GM18867 (cell line): ENCODE data around the gene MCFD2.

ENCODE experiments used
- ATAC-seq: cut with Tn5 transposase; IDR thresholded peaks from one replicate; pipeline ENCODE4 v1.9.1; 2021; ENCODE audit warnings: mild to moderate bottlenecking, moderate library complexity; ENCODE audit not compliant: unreplicated experiment

MCFD2 gene

GRCh38 chr2:46915281-46915810 is at the start of gene MCFD2:
MCFD2 (minus strand) TSS chr2:46915806; CDS start chr2:46909171, 6,635 bp downstream.
- ATAC-seq, result peak; percentile 12

DNA sequence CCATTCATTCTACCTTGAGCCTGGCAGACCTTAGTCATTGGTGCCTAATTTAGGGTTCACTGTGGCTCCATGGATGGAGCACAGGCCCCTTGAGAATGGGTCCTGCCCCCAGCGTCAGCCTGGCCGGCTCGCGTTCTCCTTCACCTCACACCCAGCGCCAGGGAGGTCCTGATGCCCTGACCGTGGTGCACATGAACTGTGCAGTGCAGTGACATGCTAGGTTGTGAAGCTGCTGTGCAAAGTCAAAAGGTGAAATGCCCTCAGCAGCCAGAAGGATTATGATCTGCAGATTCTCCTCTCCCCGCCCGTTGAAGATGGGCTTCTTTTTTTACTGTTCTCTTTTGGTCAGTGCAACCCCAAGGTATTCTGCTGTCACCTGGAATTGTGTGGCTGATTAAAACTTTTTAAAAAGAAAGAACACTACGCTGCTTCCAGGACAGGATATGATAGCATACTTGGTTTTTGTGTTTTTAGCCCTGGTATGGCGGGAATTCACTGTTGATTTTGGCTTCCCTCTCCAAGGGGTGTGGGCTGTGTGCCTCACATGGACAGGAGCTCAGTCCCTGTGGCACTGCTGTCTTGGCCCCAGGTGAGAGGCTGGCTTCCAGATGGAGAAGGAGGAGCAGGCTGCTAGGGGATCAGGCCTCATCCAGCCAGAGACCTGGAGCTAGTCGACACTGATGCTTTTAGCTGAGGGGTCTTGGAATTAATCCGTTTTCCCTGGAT is 49.4 kb upstream of the MCFD2 start:
- no peak for ATAC-seq

DNA sequence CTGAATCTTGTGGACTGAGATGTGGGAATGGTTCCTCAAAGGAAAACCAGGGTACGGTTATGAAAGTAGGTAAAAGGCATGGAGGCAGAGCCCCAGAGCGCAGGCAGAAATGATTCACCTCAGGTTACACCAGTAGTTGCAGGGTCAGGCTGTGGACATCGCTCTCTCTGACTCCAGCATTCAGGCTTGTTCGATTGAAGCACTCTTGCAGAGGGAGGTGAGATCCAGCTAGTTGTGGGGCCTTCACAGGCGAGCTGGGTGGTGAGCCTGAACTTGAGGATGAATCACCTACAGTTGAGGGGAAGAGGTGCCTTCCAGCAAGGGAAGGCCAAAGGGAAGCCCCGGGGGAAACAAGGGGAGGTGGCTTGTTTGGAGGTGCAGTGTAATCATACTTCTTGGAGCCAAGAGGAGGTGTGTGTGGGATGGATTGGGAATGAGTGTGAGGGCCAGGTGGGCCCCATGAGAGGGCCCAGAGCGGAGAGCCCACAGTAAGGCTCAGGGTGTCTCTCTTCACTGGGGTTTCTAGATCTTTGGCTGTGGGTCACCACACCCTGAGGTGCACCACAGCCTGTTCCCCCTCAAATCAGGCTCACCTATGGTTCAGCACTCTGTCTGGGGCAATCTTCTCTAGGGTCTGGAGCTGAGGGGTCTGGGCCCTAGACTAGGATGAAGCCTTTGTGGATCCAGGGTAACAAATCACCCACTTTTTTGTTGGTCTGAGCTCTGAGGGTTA is 48.5 kb upstream of the MCFD2 start:
- no peak for ATAC-seq

DNA sequence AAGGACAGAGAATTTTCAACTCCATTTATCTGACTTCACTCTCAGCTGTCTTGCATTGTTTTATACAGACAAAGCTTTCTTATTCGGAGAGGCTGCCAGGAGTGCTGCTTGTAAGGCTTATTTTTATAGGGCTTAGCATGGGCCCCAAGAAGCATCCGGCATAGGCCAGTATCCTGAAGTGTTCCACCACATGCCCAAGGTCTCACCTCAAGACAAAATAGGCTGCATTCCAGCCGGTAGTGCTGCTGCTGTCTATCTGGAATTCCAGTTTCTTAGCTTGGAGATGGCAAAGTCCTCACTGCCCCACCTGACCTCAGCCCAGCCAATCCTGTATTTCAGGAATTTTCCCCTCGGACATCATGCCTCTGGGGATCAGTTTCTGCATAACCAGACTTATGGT is 47.6 kb upstream of the MCFD2 start:
- no peak for ATAC-seq

- ATAC-seq, result no peak
These were observed 47.1 kb upstream of the MCFD2 start for GRCh38 chr2:46962751-46963150.

DNA sequence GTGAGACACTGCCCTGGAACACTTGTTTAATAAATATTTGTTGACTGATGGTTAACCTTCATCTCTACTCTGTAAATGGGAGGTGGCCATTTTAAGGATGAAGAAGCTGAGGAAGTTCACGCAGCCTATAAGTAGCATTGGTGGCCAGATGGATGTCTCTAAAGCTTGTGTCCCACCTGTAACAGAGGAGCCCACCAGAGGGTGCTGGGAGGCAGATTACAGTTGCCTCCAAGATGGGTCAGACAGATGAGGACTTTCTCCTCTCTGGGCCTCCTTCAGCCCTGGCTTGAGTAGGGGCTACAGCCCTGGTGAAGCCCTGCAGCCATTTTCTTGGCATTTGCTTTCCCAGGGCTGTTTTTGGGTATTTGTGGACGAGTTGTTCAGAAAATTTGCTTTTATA is 45.0 kb upstream of the MCFD2 start:
- no peak for ATAC-seq

GRCh38 chr2:46958431-46959017 is 42.9 kb upstream of the MCFD2 start:
- ATAC-seq, result no peak

DNA sequence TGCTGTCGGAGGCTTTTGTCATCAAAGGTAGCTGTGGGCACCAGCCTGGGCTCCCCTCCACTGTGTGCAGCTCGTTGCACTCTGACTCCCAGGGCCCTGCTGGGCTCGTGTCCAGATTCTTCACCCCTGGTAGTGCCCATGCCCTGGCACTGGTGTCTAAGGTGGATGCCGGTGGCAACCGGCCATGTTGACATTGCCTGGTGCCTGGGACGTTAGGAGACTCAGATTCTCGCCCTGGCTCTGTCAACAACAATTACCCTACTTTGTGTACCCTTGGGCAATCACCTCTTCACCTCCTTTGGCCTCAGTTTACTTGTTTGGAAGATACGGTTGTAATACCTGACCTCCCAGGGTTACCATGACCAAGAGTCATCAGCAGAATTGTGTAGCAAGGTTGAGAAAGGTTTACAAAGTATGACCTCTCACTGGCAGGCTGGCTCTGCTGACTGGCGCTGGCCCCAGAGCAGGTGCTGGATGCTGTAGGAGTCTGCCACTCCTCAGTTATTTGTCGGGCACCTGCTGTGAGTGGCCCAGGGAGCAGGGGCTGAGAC is 41.5 kb upstream of the MCFD2 start:
- ATAC-seq, result no peak

DNA sequence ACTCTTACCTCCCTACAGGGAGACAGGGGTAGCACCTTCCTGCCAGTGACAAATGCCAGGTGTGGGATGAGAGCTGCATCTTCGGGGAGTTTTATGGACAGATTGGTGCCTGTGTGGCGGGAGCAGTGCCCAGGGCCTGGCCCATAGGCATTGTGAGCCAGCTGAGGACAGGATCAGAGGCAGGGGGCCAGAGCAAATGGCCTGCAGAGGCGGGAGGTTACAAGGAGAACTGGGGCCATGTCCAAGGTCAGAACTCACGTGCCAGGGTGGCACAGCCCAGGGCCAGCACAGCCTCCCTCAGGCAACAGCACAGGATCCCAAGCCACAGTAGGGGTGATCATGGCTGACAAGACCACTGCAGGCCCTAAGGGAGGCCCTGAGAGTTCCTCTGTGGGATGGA is 40.2 kb upstream of the MCFD2 start:
- ATAC-seq, result no peak

DNA sequence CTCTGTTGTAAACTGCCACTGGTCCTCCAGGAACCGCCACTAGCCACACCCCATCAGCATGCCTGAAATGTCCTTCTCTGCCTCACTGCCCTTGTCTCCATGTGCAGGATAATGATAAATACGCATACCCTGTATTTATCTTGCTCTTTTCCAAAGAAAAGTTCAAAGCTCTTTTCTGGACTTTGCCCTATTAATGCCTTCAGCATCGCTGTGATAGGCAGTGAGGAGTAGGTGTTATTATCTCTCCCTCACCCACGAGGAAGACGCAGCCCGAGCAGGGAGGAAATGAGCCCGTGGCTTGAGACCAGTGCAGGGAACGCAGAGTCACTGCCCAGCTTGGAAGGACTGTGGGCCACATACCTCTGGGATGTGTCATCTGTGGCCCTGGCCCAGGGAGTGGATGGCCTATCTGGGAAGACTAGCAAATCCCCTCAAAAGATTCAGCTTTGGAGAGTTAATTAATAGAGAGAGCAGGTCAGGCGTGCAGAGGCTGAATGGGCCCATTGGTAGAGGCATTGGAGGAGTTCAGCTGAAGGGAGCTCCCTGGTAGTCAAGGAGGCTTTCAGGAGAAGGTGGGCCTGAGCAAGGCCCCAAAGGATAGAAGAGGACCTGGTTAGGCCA is 39.5 kb upstream of the MCFD2 start:
- ATAC-seq, result no peak

GRCh38 chr2:46952171-46952570 is 36.6 kb upstream of the MCFD2 start:
- ATAC-seq, result no peak

GRCh38 chr2:46951290-46952064 is 35.9 kb upstream of the MCFD2 start:
- no peak for ATAC-seq

DNA sequence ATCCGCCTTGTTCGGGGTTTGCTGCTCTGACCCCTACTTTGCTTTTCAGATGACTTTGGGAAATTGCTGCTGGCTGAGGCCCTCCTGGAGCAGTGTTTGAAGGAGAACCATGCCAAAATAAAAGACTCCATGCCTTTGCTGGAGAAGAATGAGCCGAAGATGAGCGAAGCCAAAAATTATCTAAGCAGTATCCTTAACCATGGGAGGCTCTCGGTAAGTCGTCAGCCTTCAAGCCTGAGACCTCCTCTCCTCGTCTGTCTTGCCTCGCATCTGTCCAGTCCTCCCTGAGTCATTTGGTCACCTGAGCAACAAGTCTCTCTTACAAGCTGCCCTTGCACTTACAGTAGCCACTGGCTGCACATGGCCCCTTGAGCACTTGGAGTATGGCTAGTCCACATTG is 34.7 kb upstream of the MCFD2 start:
- no peak for ATAC-seq

DNA sequence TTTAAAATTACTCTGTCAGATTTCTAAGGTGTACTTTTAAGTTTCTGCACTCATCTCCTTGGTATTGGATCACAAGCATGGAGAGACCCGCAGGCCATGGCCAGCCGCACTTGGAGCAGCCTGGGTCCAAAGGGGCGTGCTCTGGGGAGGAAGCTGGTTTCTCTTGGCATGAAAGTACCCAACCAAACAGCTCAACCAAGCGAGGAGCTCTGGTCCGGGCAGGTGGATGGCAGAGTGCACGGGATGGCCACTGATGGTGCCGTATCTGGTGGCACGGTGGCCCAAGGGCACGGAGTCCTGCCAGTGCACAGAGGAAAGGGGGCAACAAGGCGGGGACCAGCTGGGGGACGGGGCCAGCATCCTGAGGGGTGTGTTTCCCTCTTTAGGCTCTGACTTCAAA is 32.2 kb upstream of the MCFD2 start:
- ATAC-seq, result no peak

GRCh38 chr2:46945671-46946070 is 30.1 kb upstream of the MCFD2 start:
- ATAC-seq, result no peak

GRCh38 chr2:46943881-46944798 is 28.5 kb upstream of the MCFD2 start:
- peak; percentile 26 for ATAC-seq

- ATAC-seq, result no peak
These were observed 27.5 kb upstream of the MCFD2 start for GRCh38 chr2:46942891-46943626.

DNA sequence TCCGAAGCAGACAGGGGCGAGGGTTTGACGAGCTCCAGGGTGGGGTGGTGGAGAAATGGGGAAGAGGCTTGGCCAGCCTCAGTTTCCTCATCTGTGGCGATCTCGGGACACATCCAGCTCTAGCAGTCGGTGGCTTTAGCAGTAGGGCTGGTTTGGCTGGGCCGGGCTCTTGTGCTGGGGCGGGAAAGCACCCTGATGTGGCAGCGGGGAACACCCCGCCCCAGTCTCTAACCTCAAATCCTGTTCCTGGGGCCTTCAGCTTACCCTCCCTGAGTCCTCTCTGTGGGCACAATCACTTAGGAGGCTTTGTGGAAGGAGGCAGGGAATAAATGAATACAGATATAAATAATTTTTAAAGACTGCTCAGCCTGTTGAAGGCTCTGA is 26.5 kb upstream of the MCFD2 start:
- ATAC-seq, result peak; percentile 34
